Loucy (cell line): Measurements from ENCODE around the gene ADSL.

Source experiments
- H2AFZ ChIP-seq: fragments of 200-600 bp; sonication (generic); 2 replicates; pipeline ENCODE4 v1.6.0; 2016; ENCODE audit warnings: antibody characterized with exemption, mild to moderate bottlenecking, low read length, moderate library complexity
- H3F3A ChIP-seq: fragments of 200-600 bp; 2 replicates; pipeline ENCODE4 v1.6.0; 2016; ENCODE audit warnings: antibody characterized with exemption, low read depth, mild to moderate bottlenecking
- H3K27me3 ChIP-seq: fragments of 200-600 bp; sonication (generic); 2 replicates; pipeline ENCODE4 v1.6.1; 2014; ENCODE audit warnings: low read length, mild to moderate bottlenecking; ENCODE audit not compliant: insufficient read depth, poor library complexity, severe bottlenecking
- H3K36me3 ChIP-seq: fragments of 200-600 bp; sonication (generic); 2 replicates; pipeline ENCODE4 v1.6.1; 2016; ENCODE audit warnings: low read length; ENCODE audit not compliant: insufficient read depth
- H3K4me1 ChIP-seq: fragments of 200-600 bp; sonication (generic); 2 replicates; pipeline ENCODE4 v1.5.1; 2014; ENCODE audit warnings: low read length, mild to moderate bottlenecking; ENCODE audit not compliant: insufficient read depth, poor library complexity, severe bottlenecking
- H3K4me2 ChIP-seq: fragments of 200-600 bp; sonication (generic); 2 replicates; pipeline ENCODE4 v1.6.0; 2014; ENCODE audit warnings: antibody characterized with exemption, low read length, low read depth, mild to moderate bottlenecking; ENCODE audit not compliant: poor library complexity, severe bottlenecking
- H3K4me3 ChIP-seq: fragments of 200-600 bp; sonication (generic); 2 replicates; pipeline ENCODE4 v1.5.1; 2014; ENCODE audit warnings: low read length, mild to moderate bottlenecking, mixed read lengths; ENCODE audit not compliant: poor library complexity, severe bottlenecking
- H3K79me2 ChIP-seq: fragments of 200-600 bp; sonication (generic); 2 replicates; pipeline ENCODE4 v1.6.1; 2014; ENCODE audit warnings: low read length; ENCODE audit not compliant: insufficient read depth
- H3K9ac ChIP-seq: fragments of 200-600 bp; sonication (generic); 2 replicates; pipeline ENCODE4 v1.6.0; 2014; ENCODE audit warnings: mild to moderate bottlenecking, low read depth, low read length, moderate library complexity; ENCODE audit not compliant: poor library complexity, severe bottlenecking
- H3K9me2 ChIP-seq: fragments of 200-600 bp; sonication (generic); replicated peaks from 2 replicates; pipeline ENCODE4 v1.6.1; 2016; ENCODE audit warnings: low read depth, low read length, mixed read lengths
- H3K9me3 ChIP-seq: fragments of 200-600 bp; sonication (generic); 2 replicates; pipeline ENCODE4 v1.6.1; 2014; ENCODE audit warnings: mild to moderate bottlenecking, antibody characterized with exemption, low read length, low read depth; ENCODE audit not compliant: insufficient read depth
- H4K20me1 ChIP-seq: fragments of 200-600 bp; sonication (generic); 2 replicates; pipeline ENCODE4 v1.6.0; 2014; ENCODE audit warnings: antibody characterized with exemption, low read length, mild to moderate bottlenecking; ENCODE audit not compliant: insufficient read depth, poor library complexity, severe bottlenecking
- EZH2phosphoT487 ChIP-seq: fragments of 200-600 bp; IDR thresholded peaks from 2 replicates; pipeline ENCODE4 v1.6.1; 2018; ENCODE audit warnings: antibody characterized with exemption, mild to moderate bottlenecking, moderate library complexity, borderline replicate concordance
- TF ChIP-seq, protein P1 (sequence below): fragments of 200-600 bp; sonication (generic); conservative IDR thresholded peaks from 2 replicates; pipeline ENCODE4 v1.5.1; 2014; ENCODE audit warnings: mild to moderate bottlenecking, antibody characterized with exemption, low read length

Gene ADSL

DNA sequence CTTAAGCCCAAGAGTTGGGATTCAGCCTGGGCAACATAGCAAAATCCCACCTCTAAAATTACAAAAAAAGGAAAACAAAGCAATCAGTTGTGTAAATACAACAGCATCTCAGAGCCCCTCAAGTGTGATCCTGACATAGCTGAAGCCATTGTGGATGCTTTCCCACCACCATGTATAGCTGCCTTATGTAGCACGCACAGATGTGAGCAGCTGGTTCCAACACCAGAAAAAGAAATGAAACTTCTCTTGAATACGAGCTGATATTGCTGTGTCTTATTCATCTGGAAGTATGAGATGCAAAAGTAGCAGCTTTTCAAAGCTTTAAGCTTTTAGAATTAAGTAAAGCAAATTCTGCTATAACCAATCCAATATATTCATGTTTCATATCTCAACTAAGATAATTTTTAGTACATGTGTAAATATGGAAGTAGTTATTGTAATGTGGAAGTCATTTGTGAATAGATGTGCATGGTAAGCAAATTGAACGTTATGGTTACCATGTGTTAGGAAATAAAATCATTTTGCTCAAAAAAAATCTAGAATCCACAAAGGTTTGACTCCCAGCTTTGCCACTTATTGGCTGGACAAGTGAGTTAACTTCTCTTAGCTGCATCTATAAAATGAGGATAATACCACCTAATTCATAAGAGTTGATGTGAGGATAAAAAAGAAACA, 87.3 kb downstream of the ADSL start:
- H3F3A ChIP-seq: no peaks in the 10 kb centered on the region
- peaks cover 16% of the 10 kb centered on the region for H4K20me1 ChIP-seq
- no peak overlapping the region for H2AFZ ChIP-seq
- no peaks in the 10 kb centered on the region for H3K9me3 ChIP-seq
- no peak for TF ChIP-seq EZH2phosphoT487
- TF ChIP-seq, protein P1, sequence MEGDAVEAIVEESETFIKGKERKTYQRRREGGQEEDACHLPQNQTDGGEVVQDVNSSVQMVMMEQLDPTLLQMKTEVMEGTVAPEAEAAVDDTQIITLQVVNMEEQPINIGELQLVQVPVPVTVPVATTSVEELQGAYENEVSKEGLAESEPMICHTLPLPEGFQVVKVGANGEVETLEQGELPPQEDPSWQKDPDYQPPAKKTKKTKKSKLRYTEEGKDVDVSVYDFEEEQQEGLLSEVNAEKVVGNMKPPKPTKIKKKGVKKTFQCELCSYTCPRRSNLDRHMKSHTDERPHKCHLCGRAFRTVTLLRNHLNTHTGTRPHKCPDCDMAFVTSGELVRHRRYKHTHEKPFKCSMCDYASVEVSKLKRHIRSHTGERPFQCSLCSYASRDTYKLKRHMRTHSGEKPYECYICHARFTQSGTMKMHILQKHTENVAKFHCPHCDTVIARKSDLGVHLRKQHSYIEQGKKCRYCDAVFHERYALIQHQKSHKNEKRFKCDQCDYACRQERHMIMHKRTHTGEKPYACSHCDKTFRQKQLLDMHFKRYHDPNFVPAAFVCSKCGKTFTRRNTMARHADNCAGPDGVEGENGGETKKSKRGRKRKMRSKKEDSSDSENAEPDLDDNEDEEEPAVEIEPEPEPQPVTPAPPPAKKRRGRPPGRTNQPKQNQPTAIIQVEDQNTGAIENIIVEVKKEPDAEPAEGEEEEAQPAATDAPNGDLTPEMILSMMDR: no peak
- no peak overlapping the region for H3K9ac ChIP-seq
- no peak overlapping the region for H3K4me2 ChIP-seq
- H3K79me2 ChIP-seq: peaks cover 22% of the 10 kb centered on the region; the same call in 1 of the 2 replicates
- peaks cover 7% of the 10 kb centered on the region for H3K4me1 ChIP-seq
- no peaks in the 10 kb centered on the region for H3K27me3 ChIP-seq
- peaks cover 66% of the 10 kb centered on the region for H3K36me3 ChIP-seq
- H3K4me3 ChIP-seq: no peak overlapping the region
- H3K9me2 ChIP-seq: no peaks in the 10 kb centered on the region

DNA sequence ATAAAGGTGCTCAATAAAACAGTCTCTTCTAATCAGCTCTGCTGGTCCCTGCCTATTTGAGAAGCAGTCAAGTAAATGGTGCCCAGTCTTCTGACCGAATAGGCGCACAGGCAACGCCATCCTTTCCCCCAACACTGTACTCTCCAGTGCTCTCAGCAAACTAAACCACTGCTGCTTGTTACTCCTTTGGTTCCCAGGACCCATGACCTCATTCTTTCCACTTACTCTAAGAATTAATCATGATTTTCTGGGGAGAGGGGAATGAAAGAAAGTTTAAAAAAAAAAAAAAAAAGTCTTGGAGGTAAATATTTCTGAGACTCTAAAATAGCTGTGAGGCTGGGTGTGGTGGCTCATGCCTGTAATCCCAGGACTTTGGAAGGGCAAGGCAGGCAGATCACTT, 87.8 kb downstream of the ADSL start:
- no peak overlapping the region for H2AFZ ChIP-seq
- H4K20me1 ChIP-seq: peaks cover 16% of the 10 kb centered on the region
- H3K9me3 ChIP-seq: no peaks in the 10 kb centered on the region
- H3K4me2 ChIP-seq: no peak overlapping the region
- no peak overlapping the region for H3K9ac ChIP-seq
- peaks cover 28% of the 10 kb centered on the region; the same call in 1 of the 2 replicates for H3K79me2 ChIP-seq
- no peak overlapping the region for H3K4me3 ChIP-seq
- H3K9me2 ChIP-seq: no peaks in the 10 kb centered on the region
- no peaks in the 10 kb centered on the region for H3F3A ChIP-seq
- peaks cover 7% of the 10 kb centered on the region for H3K4me1 ChIP-seq
- peaks cover 60% of the 10 kb centered on the region for H3K36me3 ChIP-seq
- TF ChIP-seq EZH2phosphoT487: no peak
- TF ChIP-seq, protein P1: no peak
- no peaks in the 10 kb centered on the region for H3K27me3 ChIP-seq

DNA sequence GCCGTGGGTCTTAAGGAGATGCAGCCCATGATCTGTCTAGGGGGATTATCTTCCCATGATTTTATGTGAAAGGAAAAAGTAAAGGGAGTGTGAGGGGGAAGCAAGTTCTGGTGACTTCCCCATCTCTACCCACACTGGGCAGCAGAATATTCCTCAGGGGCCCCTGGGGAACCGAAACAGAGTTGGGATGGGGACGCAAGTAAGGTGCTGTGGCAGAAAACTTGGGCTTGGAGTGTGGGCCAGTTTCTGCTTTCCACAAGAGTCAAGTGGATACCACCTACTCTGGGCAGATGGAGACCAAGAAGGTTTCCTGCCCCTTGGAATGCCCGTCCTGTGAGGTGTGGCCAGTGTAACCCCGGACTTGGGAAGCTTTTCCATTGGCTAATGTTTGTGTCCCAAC, 88.4 kb downstream of the ADSL start:
- Histone ChIP-seq H3K36me3 (peaks cover 54% of the 10 kb centered on the region), H2AFZ (no peak overlapping the region), H3K9ac (no peak overlapping the region), H3K27me3 (no peaks in the 10 kb centered on the region), H3K4me3 (no peak overlapping the region), H3K9me3 (no peaks in the 10 kb centered on the region), H3F3A (no peaks in the 10 kb centered on the region), H4K20me1 (peaks cover 16% of the 10 kb centered on the region), H3K9me2 (no peaks in the 10 kb centered on the region), H3K4me2 (no peak overlapping the region), H3K4me1 (peaks cover 7% of the 10 kb centered on the region), H3K79me2 (peaks cover 33% of the 10 kb centered on the region; the same call in 1 of the 2 replicates)
- no peak for TF ChIP-seq EZH2phosphoT487
- TF ChIP-seq, protein P1: no peak
